ENCODE measurements around the gene ZNF684.
A peak's percentile ranks its signal among the peaks of the same experiment; 100 is the strongest.
"Not testable (repeated sequence)": the region's sequence is repeated elsewhere in the genome, so short reads cannot be mapped to it uniquely, and the experiment has no call there.

Gene ZNF684

GRCh38 chr1:40531381-40532061, at the start of gene ZNF684:
ZNF684 (plus strand) TSS chr1:40531637; CDS start chr1:40533167, 1,530 bp downstream.
- peak; percentile 70 for DNase-seq (ENCODE audit: low spot score)

GRCh38 chr1:40495315-40495903, 36.0 kb upstream of the ZNF684 start:
- no peak for DNase-seq (ENCODE audit: low spot score)

GRCh38 chr1:40502651-40503050, 28.8 kb upstream of the ZNF684 start:
- not testable (repeated sequence) for DNase-seq (ENCODE audit: low spot score)

- DNase-seq (ENCODE audit: low spot score) = no peak
These were observed 23.5 kb upstream of the ZNF684 start for GRCh38 chr1:40507973-40508372.

- peak; percentile 55 for DNase-seq (ENCODE audit: low spot score)
These were observed 22.8 kb upstream of the ZNF684 start, which contains the start of gene EXO5 for GRCh38 chr1:40508375-40509341. EXO5 (plus strand) TSS chr1:40508767; CDS start chr1:40514545, 5,778 bp downstream.

GRCh38 chr1:40519517-40519916, 11.9 kb upstream of the ZNF684 start:
- DNase-seq (ENCODE audit: low spot score) = no peak

- no peak for DNase-seq (ENCODE audit: low spot score)
These were observed 579 bp upstream of the ZNF684 start for GRCh38 chr1:40530735-40531380.

GRCh38 chr1:40532062-40532389, 589 bp downstream of the ZNF684 start:
- DNase-seq (ENCODE audit: low spot score) = no peak

- peak; percentile 38 for DNase-seq (ENCODE audit: low spot score)
These were observed 1.5 kb downstream of the ZNF684 start for GRCh38 chr1:40532844-40533424.

GRCh38 chr1:40534589-40534988, 3.2 kb downstream of the ZNF684 start:
- DNase-seq (ENCODE audit: low spot score) = no peak

- DNase-seq (ENCODE audit: low spot score) = no peak
These were observed 4.3 kb downstream of the ZNF684 start for GRCh38 chr1:40535732-40536131.

GRCh38 chr1:40539338-40539737, 7.9 kb downstream of the ZNF684 start:
- no peak for DNase-seq (ENCODE audit: low spot score)

- DNase-seq (ENCODE audit: low spot score) = no peak
These were observed 15.5 kb downstream of the ZNF684 start for GRCh38 chr1:40546957-40547356.

GRCh38 chr1:40553017-40553416, 21.6 kb downstream of the ZNF684 start:
- no peak for DNase-seq (ENCODE audit: low spot score)

- not testable (repeated sequence) for DNase-seq (ENCODE audit: low spot score)
These were observed 23.4 kb downstream of the ZNF684 start for GRCh38 chr1:40554807-40555206.

GRCh38 chr1:40556121-40556520, 24.7 kb downstream of the ZNF684 start:
- DNase-seq (ENCODE audit: low spot score) = no peak

GRCh38 chr1:40558241-40558640, 26.8 kb downstream of the ZNF684 start:
- DNase-seq (ENCODE audit: low spot score) = not testable (repeated sequence)

- no peak for DNase-seq (ENCODE audit: low spot score)
These were observed 30.7 kb downstream of the ZNF684 start for GRCh38 chr1:40562185-40562584.

GRCh38 chr1:40563266-40563665, 31.8 kb downstream of the ZNF684 start:
- DNase-seq (ENCODE audit: low spot score) = no peak

- no peak for DNase-seq (ENCODE audit: low spot score)
These were observed 33.1 kb downstream of the ZNF684 start for GRCh38 chr1:40564506-40564905.

GRCh38 chr1:40564913-40565312, 33.5 kb downstream of the ZNF684 start:
- no peak for DNase-seq (ENCODE audit: low spot score)

- no peak for DNase-seq (ENCODE audit: low spot score)
These were observed 36.4 kb downstream of the ZNF684 start for GRCh38 chr1:40567825-40568224.

All from HuH-7.5 (cell line).